Ramos (cell line): Measurements from ENCODE around the gene MYRF.

Experiments
- in situ Hi-C: fragments of 300-500 bp; cut with MboI; formaldehyde crosslinking; loops from one replicate; pipeline ENCODE4 v1.14.3; 2022; ENCODE audit warnings: low sequenced_read_pairs; ENCODE audit not compliant: unreplicated experiment

The MYRF gene

GRCh38 chr11:61833926-61834277 lies 81.5 kb downstream of the MYRF start:
- in situ Hi-C loops: no loop called here

DNA sequence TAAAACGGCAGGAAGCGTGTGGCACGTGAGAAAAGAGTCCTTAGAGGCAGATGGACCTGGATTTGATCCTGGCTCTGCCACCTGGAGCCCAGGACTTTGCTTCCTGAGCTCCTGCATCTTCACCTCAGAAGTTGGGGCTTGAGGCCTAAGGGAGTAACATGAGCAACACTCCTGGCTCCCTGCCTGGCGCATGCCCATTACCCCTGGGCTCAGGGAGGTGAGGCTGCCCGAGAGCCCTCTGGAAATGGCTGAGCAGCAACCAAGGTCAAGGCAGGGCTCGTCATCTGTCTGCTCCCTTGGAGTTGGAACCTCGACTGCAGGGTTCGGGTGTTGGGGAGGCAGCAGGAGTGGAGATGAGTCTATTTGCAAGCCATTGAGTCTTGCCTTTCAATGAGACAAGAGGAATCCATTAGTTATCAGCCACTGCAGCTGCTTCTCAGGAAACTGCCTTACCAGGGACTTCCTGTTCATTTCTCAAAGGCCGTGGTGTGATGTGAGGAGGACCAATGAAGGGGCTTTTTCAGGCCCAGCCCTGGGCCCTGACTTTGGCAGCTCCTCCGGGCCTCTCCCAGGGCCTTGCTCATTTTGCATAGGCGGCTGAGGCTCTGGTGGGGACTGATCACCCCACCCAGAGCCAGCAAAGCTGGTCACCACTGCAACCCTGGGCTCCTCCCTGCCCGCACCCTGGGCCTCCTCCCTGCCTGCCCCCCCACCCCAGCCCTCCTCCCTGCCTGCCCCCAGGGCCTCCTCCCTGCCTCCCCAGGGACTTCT lies 82.0 kb downstream of the MYRF start:
- in situ Hi-C loops: no loop called here

- in situ Hi-C loops: no loop called here
These were observed 83.8 kb downstream of the MYRF start for GRCh38 chr11:61836193-61836592.

DNA sequence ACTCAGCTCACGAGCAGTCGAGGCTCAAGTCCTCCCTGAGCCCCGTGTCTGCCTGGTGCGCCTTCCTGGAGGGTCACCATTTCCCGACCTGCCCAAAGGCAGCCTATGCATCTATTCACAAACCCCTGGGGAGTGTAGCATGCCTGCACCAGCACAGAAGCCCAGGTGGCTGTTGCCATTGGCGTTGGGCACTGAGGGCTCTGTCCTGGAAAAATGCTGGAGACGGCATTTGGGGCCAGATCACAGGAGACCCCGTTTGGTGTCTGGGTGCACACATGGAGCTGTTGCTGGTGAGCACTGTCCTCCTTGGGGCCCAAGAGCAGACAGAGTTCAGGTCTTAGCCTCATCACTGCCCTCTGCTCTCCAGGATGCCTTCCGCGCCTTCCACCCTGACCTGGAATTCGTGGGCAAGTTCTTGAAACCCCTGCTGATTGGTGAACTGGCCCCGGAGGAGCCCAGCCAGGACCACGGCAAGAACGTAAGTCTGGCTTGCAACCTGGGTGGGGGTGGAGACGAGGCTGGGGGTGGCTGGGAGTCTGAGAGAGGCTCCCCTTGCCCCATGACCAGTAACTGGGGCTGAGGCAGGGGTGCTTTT lies 85.1 kb downstream of the MYRF start:
- in situ Hi-C loops: no loop called here
